CD4-positive, alpha-beta T cell (primary cell): ENCODE data around the gene C20orf144. TPM values are rescaled to one million over a fixed set of nuclear protein-coding genes. Genes with fewer than 3 reads are reported as not detected.

Experiments
- ATAC-seq: fragments of 200-7000 bp; cut with Tn5 transposase; one replicate; pipeline ENCODE4 v1.10.0; 2022; ENCODE audit warnings: mild to moderate bottlenecking; ENCODE audit not compliant: poor library complexity
- CTCF ChIA-PET: fragments of 350-600 bp; sonication (Branson Sonifier 250); formaldehyde crosslinking; loops from one replicate; lab custom pipeline; 2021; ENCODE audit warnings: antibody characterized with exemption, inconsistent platforms; lab: Charles Lee
- POLR2A ChIA-PET: fragments of 350-600 bp; sonication (Branson Sonifier 250); formaldehyde crosslinking; loops from one replicate; lab custom pipeline; 2021; ENCODE audit warnings: antibody characterized with exemption, inconsistent platforms; lab: Charles Lee
- DNase-seq, 14 experiments: peaks; one replicate each; pipeline ENCODE4 v3.0.0-alpha.2; 2013 to 2020; ENCODE audit warnings: mixed read lengths in 2 of 14
- H3K27ac ChIP-seq, 2 donors: one replicate each; pipeline versions ENCODE4 v1.5.1 to v1.7.0; 2013; ENCODE audit warnings: low read length in 2 of 2, low read depth in 1 of 2, mild to moderate bottlenecking in 1 of 2
- H3K27me3 ChIP-seq, 2 experiments: 1 replicate in 1 of 2; 2 replicates in 1 of 2; pipeline versions ENCODE4 v1.6.1 to v1.7.0; 2013; ENCODE audit warnings: low read length in 2 of 2, control low read depth in 1 of 2, mild to moderate bottlenecking in 1 of 2, moderate library complexity in 1 of 2; ENCODE audit not compliant: insufficient read depth in 2 of 2, control insufficient read depth in 1 of 2
- H3K36me3 ChIP-seq: one replicate; pipeline ENCODE4 v1.6.1; 2013; ENCODE audit warnings: low read length, control low read depth; ENCODE audit not compliant: insufficient read depth
- H3K4me1 ChIP-seq: one replicate; pipeline ENCODE4 v1.6.1; 2013; ENCODE audit warnings: low read length, control low read depth; ENCODE audit not compliant: insufficient read depth
- H3K4me3 ChIP-seq: one replicate; pipeline ENCODE4 v1.5.1; 2013; ENCODE audit warnings: mild to moderate bottlenecking, low read length, moderate library complexity
- H3K9me3 ChIP-seq, 2 experiments: 1 replicate in 1 of 2; 2 replicates in 1 of 2; pipeline versions ENCODE4 v1.6.1 to v1.7.0; 2013; ENCODE audit warnings: low read length in 2 of 2, mild to moderate bottlenecking in 2 of 2, control low read depth in 1 of 2, moderate library complexity in 1 of 2; ENCODE audit not compliant: control insufficient read depth in 1 of 2, insufficient read depth in 1 of 2
- H3K27ac Mint-ChIP-seq: one replicate; pipeline ENCODE4 v1.8.0; 2020; ENCODE audit warnings: mixed read lengths
- H3K27me3 Mint-ChIP-seq: one replicate; pipeline ENCODE4 v1.8.0; 2021; ENCODE audit warnings: mixed read lengths
- H3K36me3 Mint-ChIP-seq: one replicate; pipeline ENCODE4 v1.8.0; 2021; ENCODE audit warnings: low read depth, mixed read lengths
- H3K4me1 Mint-ChIP-seq: one replicate; pipeline ENCODE4 v1.8.0; 2021; ENCODE audit warnings: low read depth, mixed read lengths
- H3K4me3 Mint-ChIP-seq: one replicate; pipeline ENCODE4 v1.8.0; 2020; ENCODE audit warnings: mild to moderate bottlenecking, mixed read lengths
- H3K9me3 Mint-ChIP-seq: one replicate; pipeline ENCODE4 v1.8.0; 2020; ENCODE audit warnings: mixed read lengths
- intact Hi-C, 2 experiments: fragments of 100-400 bp; cut with DNase I in 1 of 2; cut with micrococcal nuclease in 1 of 2; formaldehyde crosslinking; loops; one replicate each; pipeline versions ENCODE4 v1.15.1 to v1.9.0; 2023 to 2025; cut with DNase I, micrococcal nuclease
- total RNA-seq, 174 experiments: library from RNA in 2 of 174; stranded (reverse) in 2 of 174; gene quantifications; one replicate each; pipeline ENCODE4 v1.2.3 and lab custom pipeline; 2021 to 2026
- TF ChIP-seq, protein P1 (sequence below): fragments of 200-600 bp; IDR thresholded peaks from one replicate; pipeline ENCODE4 v1.8.0; 2022; ENCODE audit warnings: antibody characterized with exemption, mild to moderate bottlenecking

Gene C20orf144
- total RNA-seq, 2 experiments from 2014 or later, result 0.17 to 0.19 TPM

- no peak for ATAC-seq
- ChIA-PET CTCF (no interaction called here), POLR2A (interaction anchor here (1.0 kb wide), 1 partner anchor 26 kb away, joined by 6 read pairs; the partner anchor contains the start of gene PXMP4)
- no peak overlapping the region for H3K27ac Mint-ChIP-seq
- no peaks in the 10 kb centered on the region for H3K27me3 Mint-ChIP-seq
- no peak overlapping the region for H3K4me3 ChIP-seq
- H3K4me1 Mint-ChIP-seq, result peaks cover 14% of the 10 kb centered on the region
- intact Hi-C loops, result no loop called here
- H3K27me3 ChIP-seq, result no peaks in the 10 kb centered on the region
- DNase-seq, result no peak
- no peak overlapping the region for H3K4me3 Mint-ChIP-seq
- peaks cover 0 to 11% of the 10 kb centered on the region in 2 experiments for H3K9me3 ChIP-seq
- no peaks in the 10 kb centered on the region for H3K36me3 ChIP-seq
- no peak overlapping the region for H3K27ac ChIP-seq
- H3K4me1 ChIP-seq, result peaks cover 18% of the 10 kb centered on the region
- H3K36me3 Mint-ChIP-seq, result no peaks in the 10 kb centered on the region
- H3K9me3 Mint-ChIP-seq, result no peaks in the 10 kb centered on the region
- TF ChIP-seq, protein P1, sequence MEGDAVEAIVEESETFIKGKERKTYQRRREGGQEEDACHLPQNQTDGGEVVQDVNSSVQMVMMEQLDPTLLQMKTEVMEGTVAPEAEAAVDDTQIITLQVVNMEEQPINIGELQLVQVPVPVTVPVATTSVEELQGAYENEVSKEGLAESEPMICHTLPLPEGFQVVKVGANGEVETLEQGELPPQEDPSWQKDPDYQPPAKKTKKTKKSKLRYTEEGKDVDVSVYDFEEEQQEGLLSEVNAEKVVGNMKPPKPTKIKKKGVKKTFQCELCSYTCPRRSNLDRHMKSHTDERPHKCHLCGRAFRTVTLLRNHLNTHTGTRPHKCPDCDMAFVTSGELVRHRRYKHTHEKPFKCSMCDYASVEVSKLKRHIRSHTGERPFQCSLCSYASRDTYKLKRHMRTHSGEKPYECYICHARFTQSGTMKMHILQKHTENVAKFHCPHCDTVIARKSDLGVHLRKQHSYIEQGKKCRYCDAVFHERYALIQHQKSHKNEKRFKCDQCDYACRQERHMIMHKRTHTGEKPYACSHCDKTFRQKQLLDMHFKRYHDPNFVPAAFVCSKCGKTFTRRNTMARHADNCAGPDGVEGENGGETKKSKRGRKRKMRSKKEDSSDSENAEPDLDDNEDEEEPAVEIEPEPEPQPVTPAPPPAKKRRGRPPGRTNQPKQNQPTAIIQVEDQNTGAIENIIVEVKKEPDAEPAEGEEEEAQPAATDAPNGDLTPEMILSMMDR, result no peak
Observed at GRCh38 chr20:33693741-33694638, 31.9 kb downstream of the C20orf144 start.

DNA sequence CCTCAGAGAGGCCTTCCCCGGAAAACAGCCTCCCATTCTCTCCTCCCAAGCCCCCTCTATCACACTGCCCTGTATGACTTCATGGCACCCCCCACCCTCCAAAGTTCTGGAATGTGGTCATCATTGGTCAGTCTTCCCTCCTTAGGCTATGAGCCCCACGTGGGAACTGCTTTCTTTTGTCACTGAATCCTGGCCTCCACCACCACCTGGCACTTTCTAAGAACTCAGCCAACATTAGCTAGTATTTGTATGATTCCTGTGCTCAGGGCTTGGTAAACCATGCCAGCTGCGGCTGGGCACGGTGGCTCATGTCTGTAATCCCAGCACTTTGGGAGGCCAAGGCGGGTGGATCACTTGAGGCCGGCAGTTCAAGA lies 32.5 kb downstream of the C20orf144 start:
- Histone ChIP-seq H3K27ac (no peak overlapping the region), H3K4me1 (peaks cover 13% of the 10 kb centered on the region), H3K27me3 (no peaks in the 10 kb centered on the region), H3K36me3 (no peaks in the 10 kb centered on the region), H3K4me3 (no peak overlapping the region), H3K9me3 (peaks cover 0 to 12% of the 10 kb centered on the region in 2 experiments)
- H3K27me3 Mint-ChIP-seq, result no peaks in the 10 kb centered on the region
- no peak for ATAC-seq
- no peak overlapping the region for H3K27ac Mint-ChIP-seq
- no peak overlapping the region for H3K4me3 Mint-ChIP-seq
- DNase-seq, result no peak
- CTCF ChIA-PET, result no interaction called here
- intact Hi-C loops, result no loop called here
- peaks cover 7% of the 10 kb centered on the region for H3K4me1 Mint-ChIP-seq
- no peaks in the 10 kb centered on the region for H3K9me3 Mint-ChIP-seq
- no peaks in the 10 kb centered on the region for H3K36me3 Mint-ChIP-seq
- TF ChIP-seq, protein P1, result no peak
- POLR2A ChIA-PET, result interaction anchor here (0.6 kb wide), 1 partner anchor 100 kb away, joined by 3 read pairs; no protein-coding TSS in a partner anchor

DNA sequence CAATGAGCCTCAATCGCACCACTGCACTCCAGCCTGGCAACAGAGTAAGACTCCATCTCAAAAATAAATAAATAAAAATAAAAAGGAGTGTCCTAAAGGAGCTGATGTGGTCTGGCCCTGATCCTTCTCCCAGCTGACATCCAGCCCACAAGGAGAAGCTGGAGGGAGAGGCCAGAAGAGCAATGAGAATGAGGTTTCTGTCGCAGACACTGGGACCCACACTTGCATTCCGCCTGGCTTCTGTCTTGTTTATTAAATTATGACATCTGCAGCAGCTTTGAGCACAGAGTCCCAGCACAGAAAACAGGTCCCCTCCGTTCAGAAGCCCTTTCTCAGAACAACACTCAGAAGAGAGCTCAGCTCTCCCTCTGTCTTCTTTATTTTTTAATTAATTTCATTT lies 34.3 kb downstream of the C20orf144 start:
- Mint-ChIP-seq H3K27ac (no peak overlapping the region), H3K36me3 (no peaks in the 10 kb centered on the region), H3K4me3 (no peak overlapping the region), H3K27me3 (no peaks in the 10 kb centered on the region), H3K4me1 (no peaks in the 10 kb centered on the region), H3K9me3 (no peaks in the 10 kb centered on the region)
- ATAC-seq (no peak), DNase-seq (no peak)
- intact Hi-C loops, result no loop called here
- ChIA-PET CTCF (no interaction called here), POLR2A (no interaction called here)
- H3K4me3 ChIP-seq, result no peak overlapping the region
- TF ChIP-seq, protein P1, result no peak
- H3K27me3 ChIP-seq, result no peaks in the 10 kb centered on the region
- H3K9me3 ChIP-seq, result peaks cover 0 to 20% of the 10 kb centered on the region in 2 experiments
- no peak overlapping the region for H3K27ac ChIP-seq
- no peaks in the 10 kb centered on the region for H3K36me3 ChIP-seq
- H3K4me1 ChIP-seq, result no peaks in the 10 kb centered on the region
